ENCODE results near the gene PGM1. TPM values are rescaled to one million over a fixed set of nuclear protein-coding genes. Genes with fewer than 3 reads are reported as not detected.

The PGM1 gene
- total RNA-seq: 16.5 and 21.0 TPM in 2 replicates
- polyA plus RNA-seq: 7.3 and 9.3 TPM in 2 replicates
- polyA plus RNA-seq (2011; cell fraction: cytosol; rRNA removed): 10.0 and 10.4 TPM in 2 replicates
- polyA plus RNA-seq (2011; cell fraction: nucleus; rRNA removed): 4.8 and 6.5 TPM in 2 replicates
- polyA plus RNA-seq (2012): 18.7 and 25.3 TPM in 2 replicates
- polyA minus RNA-seq: 12.3 and 12.8 TPM in 2 replicates
- 29.0 TPM for polyA minus RNA-seq (2011; cell fraction: cytosol; rRNA and poly(A)+ RNA removed)
- polyA minus RNA-seq (2011; cell fraction: nucleus; rRNA and poly(A)+ RNA removed): 3.3 and 3.8 TPM in 2 replicates
- percentile 51 among the genes with signal in this experiment for Bru-seq, nascent RNA
- percentile 42 among the genes with signal in this experiment for BruChase-seq, experiment 1, labeled RNA remaining after a 6-hour chase
- BruChase-seq, experiment 2, labeled RNA remaining after a 2-hour chase: percentile 39 among the genes with signal in this experiment
- long read RNA-seq, transcript PGM1-202 (11 exons, 2,472 nt): major isoform, 57 of 60 reads
- long read RNA-seq, partial matches to known transcripts: 0 of 60 reads
- long read RNA-seq, other reads (novel, unspliced or antisense): 3 of 60 reads

GRCh38 chr1:63593303-63593885 is at the start of gene PGM1:
Gene PGM1, plus strand, starts transcription at chr1:63593411. Its CDS starts 78 bp downstream, at chr1:63593489.
- ChIA-PET CTCF (interaction anchor here (0.6 to 1.4 kb wide), 4 partner anchors 18 to 1427 kb away, joined by 3 to 5 read pairs (median 4); no protein-coding TSS in a partner anchor), POLR2A (no interaction called here)
- no peaks in the 10 kb centered on the region for H3K79me2 ChIP-seq (ENCODE audit: control insufficient read depth, insufficient read depth, low read length)
- peak within 1 kb of the TSS; percentile 53 to 87 (median 71) for H3K4me3 ChIP-seq (replicated peaks in 1 of 3; ENCODE audit: insufficient read depth in 1 of 3, low read depth in 1 of 3, low read length in 3 of 3)
- DNase-seq (ENCODE audit: low read depth, low spot score): peak; percentile 69
- BruUV-seq (replicated peaks): no TSS peak
- no peaks in the 10 kb centered on the region for H3K36me3 ChIP-seq (ENCODE audit: control insufficient read depth in 2 of 2, extremely low read depth in 1 of 2, insufficient read depth in 2 of 2, low read length in 2 of 2)
- FAIRE-seq: peak; percentile 78
- peak within 1 kb of the TSS; percentile 77 for H3K9ac ChIP-seq (replicated peaks; ENCODE audit: extremely low read depth, insufficient read depth, low read length)
- H3K27ac ChIP-seq (ENCODE audit: insufficient read depth, low read depth, low read length): peak within 1 kb of the TSS; percentile 41
- intact Hi-C loops (cut with micrococcal nuclease) (no loop called here), dilution Hi-C loops (cut with MboI; ENCODE audit: extremely low pct_ligation_motif_present, low sequenced_read_pairs) (no loop called here)
- H2AFZ ChIP-seq (ENCODE audit: low read depth, low read length): peak within 1 kb of the TSS; percentile 100
- H4K20me1 ChIP-seq (replicated peaks; ENCODE audit: control insufficient read depth, extremely low read depth, insufficient read depth, low read length): no peaks in the 10 kb centered on the region
- H3K9me1 ChIP-seq (replicated peaks; ENCODE audit: control insufficient read depth, extremely low read depth, insufficient read depth, low read length): no peaks in the 10 kb centered on the region
- H3K27me3 ChIP-seq (ENCODE audit: control insufficient read depth in 2 of 2, insufficient read depth in 2 of 2, low read length in 2 of 2): no peaks in the 10 kb centered on the region
- H3K4me2 ChIP-seq (ENCODE audit: insufficient read depth, low read length): peak within 1 kb of the TSS; percentile 81
- H3K4me1 ChIP-seq (ENCODE audit: control insufficient read depth, extremely low read depth, insufficient read depth, low read length): no peaks in the 10 kb centered on the region
- TF ChIP-seq POLR2A (IDR thresholded peaks at IDR 0.05; ENCODE audit: low read depth, low read length) (no peak), POLR2AphosphoS5 (IDR thresholded peaks at IDR 0.05; ENCODE audit: insufficient read depth, low read depth, low read length) (peak; percentile 61)
- H3K9me3 ChIP-seq (replicated peaks; ENCODE audit: control insufficient read depth, insufficient read depth, low read length): no peaks in the 10 kb centered on the region

DNA sequence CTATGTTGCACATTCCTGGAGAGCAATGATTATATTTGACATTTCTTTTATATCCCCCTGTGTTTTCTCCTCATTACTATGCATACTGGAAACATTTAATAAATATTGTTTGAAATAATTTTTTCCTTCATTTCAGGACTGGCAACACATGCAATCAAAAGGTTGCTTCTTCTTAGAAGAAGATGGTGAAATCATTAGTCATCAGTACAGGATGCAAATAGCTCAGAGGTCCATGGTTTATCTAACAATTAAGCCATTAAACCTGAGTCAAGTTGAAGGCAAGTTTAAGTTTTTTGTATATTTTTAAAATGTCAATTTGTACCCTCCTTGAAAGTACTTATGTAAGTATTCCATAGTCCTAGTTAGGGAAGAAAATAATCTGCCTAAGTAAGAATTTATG is 47.4 kb upstream of the PGM1 start:
- Histone ChIP-seq H3K9me3 (replicated peaks; ENCODE audit: control insufficient read depth, insufficient read depth, low read length) (no peaks in the 10 kb centered on the region), H3K9ac (replicated peaks; ENCODE audit: extremely low read depth, insufficient read depth, low read length) (no peak overlapping the region), H3K4me1 (ENCODE audit: control insufficient read depth, extremely low read depth, insufficient read depth, low read length) (no peaks in the 10 kb centered on the region), H3K36me3 (ENCODE audit: control insufficient read depth in 2 of 2, extremely low read depth in 1 of 2, insufficient read depth in 2 of 2, low read length in 2 of 2) (no peaks in the 10 kb centered on the region), H4K20me1 (replicated peaks; ENCODE audit: control insufficient read depth, extremely low read depth, insufficient read depth, low read length) (no peaks in the 10 kb centered on the region), H2AFZ (ENCODE audit: low read depth, low read length) (no peak overlapping the region), H3K79me2 (ENCODE audit: control insufficient read depth, insufficient read depth, low read length) (no peaks in the 10 kb centered on the region), H3K9me1 (replicated peaks; ENCODE audit: control insufficient read depth, extremely low read depth, insufficient read depth, low read length) (no peaks in the 10 kb centered on the region), H3K27me3 (ENCODE audit: control insufficient read depth in 2 of 2, insufficient read depth in 2 of 2, low read length in 2 of 2) (no peaks in the 10 kb centered on the region), H3K4me2 (ENCODE audit: insufficient read depth, low read length) (no peak overlapping the region), H3K27ac (ENCODE audit: insufficient read depth, low read depth, low read length) (no peak overlapping the region), H3K4me3 (replicated peaks in 1 of 3; ENCODE audit: insufficient read depth in 1 of 3, low read depth in 1 of 3, low read length in 3 of 3) (no peak overlapping the region)
- FAIRE-seq (no peak), DNase-seq (ENCODE audit: low read depth, low spot score) (no peak)
- no peak for TF ChIP-seq MAX (IDR thresholded peaks at IDR 0.05; ENCODE audit: insufficient read depth, insufficient read length)
- no peak for TF ChIP-seq POLR2A (IDR thresholded peaks at IDR 0.05; ENCODE audit: low read depth, low read length)
- no peak for TF ChIP-seq FOS (IDR thresholded peaks at IDR 0.05; ENCODE audit: borderline replicate concordance, insufficient read depth, low read length)
- no peak for TF ChIP-seq CTCF (IDR thresholded peaks at IDR 0.05; ENCODE audit: extremely low read depth in 1 of 2, insufficient read depth in 1 of 2, low read depth in 1 of 2, low read length in 2 of 2)
- no peak for TF ChIP-seq JUN (IDR thresholded peaks at IDR 0.05; ENCODE audit: borderline replicate concordance, insufficient read depth, insufficient read length, low read depth)
- TF ChIP-seq POLR2AphosphoS5 (IDR thresholded peaks at IDR 0.05; ENCODE audit: insufficient read depth, low read depth, low read length): no peak
- TF ChIP-seq MYC (IDR thresholded peaks at IDR 0.05; ENCODE audit: low read depth, low read length): no peak
- TF ChIP-seq GATA2 (IDR thresholded peaks at IDR 0.05; ENCODE audit: insufficient read depth, insufficient read length, low read depth, low read length): no peak
- TF ChIP-seq EZH2 (IDR thresholded peaks at IDR 0.05; ENCODE audit: borderline replicate concordance, low read depth, low read length, severe bottlenecking): no peak
- BruUV-seq (replicated peaks): no TSS peak
- intact Hi-C loops (cut with micrococcal nuclease): no loop called here
- POLR2A ChIA-PET: no interaction called here
- dilution Hi-C loops (cut with MboI; ENCODE audit: extremely low pct_ligation_motif_present, low sequenced_read_pairs): no loop called here
- CTCF ChIA-PET: no interaction called here

All from endothelial cell of umbilical vein (primary cell).